GM19395 (cell line): ENCODE data around the gene PELI2.

Experiments used
- ATAC-seq: cut with Tn5 transposase; IDR thresholded peaks from one replicate; pipeline ENCODE4 v1.9.1; 2021; ENCODE audit warnings: mild to moderate bottlenecking, moderate library complexity; ENCODE audit not compliant: unreplicated experiment

Gene PELI2

GRCh38 chr14:56119201-56119981 lies 1.2 kb downstream of the PELI2 start:
- peak; percentile 22 for ATAC-seq

GRCh38 chr14:56120091-56120691 lies 2.0 kb downstream of the PELI2 start:
- no peak for ATAC-seq

- no peak for ATAC-seq
These were observed 3.6 kb downstream of the PELI2 start for GRCh38 chr14:56121816-56122215.

- ATAC-seq = no peak
These were observed 4.1 kb downstream of the PELI2 start for GRCh38 chr14:56122301-56122700.

- no peak for ATAC-seq
These were observed 6.1 kb downstream of the PELI2 start for GRCh38 chr14:56124327-56124726.

- no peak for ATAC-seq
These were observed 7.8 kb downstream of the PELI2 start for GRCh38 chr14:56125772-56126636.

- ATAC-seq = no peak
These were observed 8.4 kb downstream of the PELI2 start for GRCh38 chr14:56126637-56126913.

GRCh38 chr14:56127156-56127555 lies 8.9 kb downstream of the PELI2 start:
- ATAC-seq = no peak

GRCh38 chr14:56129092-56129491 lies 10.9 kb downstream of the PELI2 start:
- ATAC-seq = no peak

GRCh38 chr14:56129933-56130332 lies 11.7 kb downstream of the PELI2 start:
- ATAC-seq = no peak

- ATAC-seq = no peak
These were observed 13.0 kb downstream of the PELI2 start for GRCh38 chr14:56131004-56131864.

- no peak for ATAC-seq
These were observed 13.9 kb downstream of the PELI2 start for GRCh38 chr14:56131865-56132833.

- no peak for ATAC-seq
These were observed 15.3 kb downstream of the PELI2 start for GRCh38 chr14:56133547-56133946.

GRCh38 chr14:56135001-56135400 lies 16.8 kb downstream of the PELI2 start:
- ATAC-seq = no peak

GRCh38 chr14:56135668-56136067 lies 17.5 kb downstream of the PELI2 start:
- ATAC-seq = no peak

GRCh38 chr14:56136571-56137452 lies 18.6 kb downstream of the PELI2 start:
- ATAC-seq = no peak

GRCh38 chr14:56137453-56137807 lies 19.2 kb downstream of the PELI2 start:
- ATAC-seq = no peak

GRCh38 chr14:56137849-56138248 lies 19.6 kb downstream of the PELI2 start:
- ATAC-seq = no peak

- no peak for ATAC-seq
These were observed 20.7 kb downstream of the PELI2 start for GRCh38 chr14:56138928-56139327.
